ENCODE measurements around the gene AMIGO2. TPM values are rescaled to one million over a fixed set of nuclear protein-coding genes. Genes with fewer than 3 reads are reported as not detected.

AMIGO2 gene
- total and polyA plus RNA-seq, 9 of the 15 experiments (the other 6 are each of a cell fraction or from before 2014, with no cell fraction given): 2.0 to 8.3 (median 3.8) TPM

DNA sequence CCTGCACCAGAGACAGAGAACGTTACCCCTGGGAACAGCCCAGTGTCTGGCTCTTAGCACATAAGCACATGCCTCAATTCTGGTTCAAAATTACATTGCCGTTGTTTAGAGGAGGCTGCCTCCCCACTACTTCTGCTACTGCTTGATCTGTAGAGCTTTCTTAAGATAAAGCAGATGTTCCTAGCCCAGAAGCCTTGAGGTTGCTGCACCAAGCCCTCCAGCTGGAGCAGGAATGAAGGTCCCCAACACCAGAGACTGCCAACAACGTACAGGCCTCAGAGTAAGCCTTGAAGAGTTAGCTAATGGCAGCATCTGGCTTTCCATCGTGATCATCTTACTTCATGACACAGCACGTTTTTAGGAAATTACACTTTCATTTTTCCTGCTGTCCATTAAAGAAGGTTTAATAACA is 34.7 kb upstream of the AMIGO2 start (continued):
- TF ChIP-seq, protein P1, sequence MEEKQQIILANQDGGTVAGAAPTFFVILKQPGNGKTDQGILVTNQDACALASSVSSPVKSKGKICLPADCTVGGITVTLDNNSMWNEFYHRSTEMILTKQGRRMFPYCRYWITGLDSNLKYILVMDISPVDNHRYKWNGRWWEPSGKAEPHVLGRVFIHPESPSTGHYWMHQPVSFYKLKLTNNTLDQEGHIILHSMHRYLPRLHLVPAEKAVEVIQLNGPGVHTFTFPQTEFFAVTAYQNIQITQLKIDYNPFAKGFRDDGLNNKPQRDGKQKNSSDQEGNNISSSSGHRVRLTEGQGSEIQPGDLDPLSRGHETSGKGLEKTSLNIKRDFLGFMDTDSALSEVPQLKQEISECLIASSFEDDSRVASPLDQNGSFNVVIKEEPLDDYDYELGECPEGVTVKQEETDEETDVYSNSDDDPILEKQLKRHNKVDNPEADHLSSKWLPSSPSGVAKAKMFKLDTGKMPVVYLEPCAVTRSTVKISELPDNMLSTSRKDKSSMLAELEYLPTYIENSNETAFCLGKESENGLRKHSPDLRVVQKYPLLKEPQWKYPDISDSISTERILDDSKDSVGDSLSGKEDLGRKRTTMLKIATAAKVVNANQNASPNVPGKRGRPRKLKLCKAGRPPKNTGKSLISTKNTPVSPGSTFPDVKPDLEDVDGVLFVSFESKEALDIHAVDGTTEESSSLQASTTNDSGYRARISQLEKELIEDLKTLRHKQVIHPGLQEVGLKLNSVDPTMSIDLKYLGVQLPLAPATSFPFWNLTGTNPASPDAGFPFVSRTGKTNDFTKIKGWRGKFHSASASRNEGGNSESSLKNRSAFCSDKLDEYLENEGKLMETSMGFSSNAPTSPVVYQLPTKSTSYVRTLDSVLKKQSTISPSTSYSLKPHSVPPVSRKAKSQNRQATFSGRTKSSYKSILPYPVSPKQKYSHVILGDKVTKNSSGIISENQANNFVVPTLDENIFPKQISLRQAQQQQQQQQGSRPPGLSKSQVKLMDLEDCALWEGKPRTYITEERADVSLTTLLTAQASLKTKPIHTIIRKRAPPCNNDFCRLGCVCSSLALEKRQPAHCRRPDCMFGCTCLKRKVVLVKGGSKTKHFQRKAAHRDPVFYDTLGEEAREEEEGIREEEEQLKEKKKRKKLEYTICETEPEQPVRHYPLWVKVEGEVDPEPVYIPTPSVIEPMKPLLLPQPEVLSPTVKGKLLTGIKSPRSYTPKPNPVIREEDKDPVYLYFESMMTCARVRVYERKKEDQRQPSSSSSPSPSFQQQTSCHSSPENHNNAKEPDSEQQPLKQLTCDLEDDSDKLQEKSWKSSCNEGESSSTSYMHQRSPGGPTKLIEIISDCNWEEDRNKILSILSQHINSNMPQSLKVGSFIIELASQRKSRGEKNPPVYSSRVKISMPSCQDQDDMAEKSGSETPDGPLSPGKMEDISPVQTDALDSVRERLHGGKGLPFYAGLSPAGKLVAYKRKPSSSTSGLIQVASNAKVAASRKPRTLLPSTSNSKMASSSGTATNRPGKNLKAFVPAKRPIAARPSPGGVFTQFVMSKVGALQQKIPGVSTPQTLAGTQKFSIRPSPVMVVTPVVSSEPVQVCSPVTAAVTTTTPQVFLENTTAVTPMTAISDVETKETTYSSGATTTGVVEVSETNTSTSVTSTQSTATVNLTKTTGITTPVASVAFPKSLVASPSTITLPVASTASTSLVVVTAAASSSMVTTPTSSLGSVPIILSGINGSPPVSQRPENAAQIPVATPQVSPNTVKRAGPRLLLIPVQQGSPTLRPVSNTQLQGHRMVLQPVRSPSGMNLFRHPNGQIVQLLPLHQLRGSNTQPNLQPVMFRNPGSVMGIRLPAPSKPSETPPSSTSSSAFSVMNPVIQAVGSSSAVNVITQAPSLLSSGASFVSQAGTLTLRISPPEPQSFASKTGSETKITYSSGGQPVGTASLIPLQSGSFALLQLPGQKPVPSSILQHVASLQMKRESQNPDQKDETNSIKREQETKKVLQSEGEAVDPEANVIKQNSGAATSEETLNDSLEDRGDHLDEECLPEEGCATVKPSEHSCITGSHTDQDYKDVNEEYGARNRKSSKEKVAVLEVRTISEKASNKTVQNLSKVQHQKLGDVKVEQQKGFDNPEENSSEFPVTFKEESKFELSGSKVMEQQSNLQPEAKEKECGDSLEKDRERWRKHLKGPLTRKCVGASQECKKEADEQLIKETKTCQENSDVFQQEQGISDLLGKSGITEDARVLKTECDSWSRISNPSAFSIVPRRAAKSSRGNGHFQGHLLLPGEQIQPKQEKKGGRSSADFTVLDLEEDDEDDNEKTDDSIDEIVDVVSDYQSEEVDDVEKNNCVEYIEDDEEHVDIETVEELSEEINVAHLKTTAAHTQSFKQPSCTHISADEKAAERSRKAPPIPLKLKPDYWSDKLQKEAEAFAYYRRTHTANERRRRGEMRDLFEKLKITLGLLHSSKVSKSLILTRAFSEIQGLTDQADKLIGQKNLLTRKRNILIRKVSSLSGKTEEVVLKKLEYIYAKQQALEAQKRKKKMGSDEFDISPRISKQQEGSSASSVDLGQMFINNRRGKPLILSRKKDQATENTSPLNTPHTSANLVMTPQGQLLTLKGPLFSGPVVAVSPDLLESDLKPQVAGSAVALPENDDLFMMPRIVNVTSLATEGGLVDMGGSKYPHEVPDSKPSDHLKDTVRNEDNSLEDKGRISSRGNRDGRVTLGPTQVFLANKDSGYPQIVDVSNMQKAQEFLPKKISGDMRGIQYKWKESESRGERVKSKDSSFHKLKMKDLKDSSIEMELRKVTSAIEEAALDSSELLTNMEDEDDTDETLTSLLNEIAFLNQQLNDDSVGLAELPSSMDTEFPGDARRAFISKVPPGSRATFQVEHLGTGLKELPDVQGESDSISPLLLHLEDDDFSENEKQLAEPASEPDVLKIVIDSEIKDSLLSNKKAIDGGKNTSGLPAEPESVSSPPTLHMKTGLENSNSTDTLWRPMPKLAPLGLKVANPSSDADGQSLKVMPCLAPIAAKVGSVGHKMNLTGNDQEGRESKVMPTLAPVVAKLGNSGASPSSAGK (IDR thresholded peaks at IDR 0.05): peak; percentile 67
- TF ChIP-seq, protein P2, sequence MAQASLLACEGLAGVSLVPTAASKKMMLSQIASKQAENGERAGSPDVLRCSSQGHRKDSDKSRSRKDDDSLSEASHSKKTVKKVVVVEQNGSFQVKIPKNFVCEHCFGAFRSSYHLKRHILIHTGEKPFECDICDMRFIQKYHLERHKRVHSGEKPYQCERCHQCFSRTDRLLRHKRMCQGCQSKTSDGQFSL (CRISPR knock-in tag; IDR thresholded peaks at IDR 0.05): no peak
- TF ChIP-seq, protein P2 (tag; IDR thresholded peaks at IDR 0.05): no peak
- TF ChIP-seq NR4A1 (CRISPR knock-in tag; IDR thresholded peaks at IDR 0.05) (no peak), NR4A1 (tag; IDR thresholded peaks at IDR 0.05) (0 out of 2 replicates have a peak, but pooled peaks have one; percentile 43), PYGO2 (tag; IDR thresholded peaks at IDR 0.05) (no peak), CBFB (CRISPR knock-in tag; IDR thresholded peaks at IDR 0.05) (no peak), C11orf30 (IDR thresholded peaks at IDR 0.05; ENCODE audit: low read depth) (peak; percentile 71), CSDE1 (IDR thresholded peaks at IDR 0.05) (no peak), RAD51 (IDR thresholded peaks at IDR 0.05; ENCODE audit: borderline replicate concordance, low read depth) (no peak), ZNF444 (CRISPR knock-in tag; IDR thresholded peaks at IDR 0.05) (no peak), ZNF408 (CRISPR knock-in tag; IDR thresholded peaks at IDR 0.05; ENCODE audit: low read depth) (no peak)
